Activated naive CD8-positive, alpha-beta T cell treated with anti-CD3 and anti-CD28 coated beads, Interleukin-2, amount 50 U/mL, for 16 hours (primary cell): ENCODE results near the gene ZMYND8.
A peak's percentile ranks its signal among the peaks of the same experiment; 100 is the strongest.
"Not testable (repeated sequence)": the region's sequence is repeated elsewhere in the genome, so short reads cannot be mapped to it uniquely, and the experiment has no call there.

Experiments
- DNase-seq: peaks from one replicate; pipeline ENCODE4 v3.0.0-alpha.2; 2020; ENCODE audit warnings: low read depth, low spot score

The ZMYND8 gene

GRCh38 chr20:47225458-47225857 lies 131.0 kb downstream of the ZMYND8 start:
- no peak for DNase-seq

- DNase-seq, result no peak
These were observed 131.6 kb downstream of the ZMYND8 start for GRCh38 chr20:47224857-47225256.

DNA sequence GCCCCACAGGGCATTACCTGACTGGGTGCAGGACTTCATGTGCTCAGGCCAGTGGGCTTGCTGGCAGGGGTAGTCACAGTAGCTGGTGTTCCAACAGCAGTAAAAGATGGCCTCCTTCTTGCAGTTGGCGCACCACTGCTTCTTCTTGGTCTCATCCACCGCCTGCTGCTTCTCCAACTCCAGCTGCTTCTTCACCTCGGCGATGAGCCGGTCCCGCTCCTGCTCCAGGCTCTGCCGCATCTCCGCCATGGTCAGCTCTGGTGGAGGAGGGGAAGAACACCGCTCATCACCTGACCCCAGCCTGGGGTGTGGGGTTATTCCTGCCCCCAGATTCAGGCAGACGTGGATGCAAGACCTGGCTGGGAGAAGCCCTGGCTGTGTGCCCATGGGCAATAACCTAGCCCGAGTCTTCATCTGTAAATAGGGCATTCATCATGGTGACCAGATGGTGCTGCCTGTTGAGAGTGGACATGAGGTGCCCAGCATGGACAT lies 132.2 kb downstream of the ZMYND8 start:
- no peak for DNase-seq

GRCh38 chr20:47223896-47224295 lies 132.6 kb downstream of the ZMYND8 start:
- no peak for DNase-seq

DNA sequence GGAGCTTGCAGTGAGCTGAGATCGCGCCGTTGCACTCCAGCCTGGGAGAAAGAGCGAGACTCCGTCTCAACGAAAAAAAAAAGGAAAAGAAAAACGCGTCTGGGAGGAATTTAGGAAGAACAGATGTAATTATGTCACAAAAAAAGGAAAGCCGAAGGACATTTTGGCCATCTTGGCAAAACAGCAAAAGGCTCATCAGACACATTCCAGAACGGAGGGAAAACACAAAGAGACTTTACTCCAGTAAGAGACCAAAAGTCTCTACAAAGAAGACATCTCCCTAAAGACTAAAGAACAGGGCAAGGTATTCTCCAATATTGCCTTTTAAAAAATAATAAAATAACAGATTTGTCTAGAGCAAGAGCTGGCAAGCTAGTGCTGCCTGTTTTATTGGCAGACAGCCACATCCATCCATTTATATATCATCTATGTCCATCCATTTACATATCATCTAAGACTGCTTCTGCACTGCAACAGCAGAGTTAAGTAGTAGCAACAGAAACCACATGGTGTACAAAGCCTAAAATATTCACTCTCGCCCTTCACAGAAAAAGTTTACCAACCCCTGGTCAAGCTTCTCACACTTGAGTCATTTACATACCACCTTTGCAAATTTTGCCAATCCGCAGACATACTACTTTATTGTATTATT lies 133.9 kb downstream of the ZMYND8 start:
- DNase-seq, result no peak

GRCh38 chr20:47221036-47221625 lies 135.4 kb downstream of the ZMYND8 start:
- no peak for DNase-seq

DNA sequence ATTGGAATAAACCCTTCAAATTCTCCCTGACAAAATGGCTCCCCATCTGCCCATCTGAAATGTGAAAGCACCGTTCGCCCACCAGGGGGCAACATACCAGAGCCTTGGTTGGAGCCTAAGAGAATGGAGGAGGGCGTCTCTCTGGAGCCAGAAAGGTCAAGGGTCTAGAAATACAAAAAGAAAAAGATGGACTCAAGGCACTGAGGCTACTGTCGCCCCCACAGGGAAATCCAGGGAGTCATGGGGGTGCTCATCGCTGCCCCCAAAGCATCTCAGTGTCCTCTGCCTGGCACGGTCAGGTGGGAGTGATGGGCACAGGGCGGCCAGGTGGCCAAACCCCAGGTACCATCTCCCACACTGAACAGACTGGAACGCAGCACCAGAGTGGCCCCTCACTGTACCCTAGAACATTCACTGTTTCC lies 136.3 kb downstream of the ZMYND8 start:
- peak; percentile 23 for DNase-seq

- no peak for DNase-seq
These were observed 138.7 kb downstream of the ZMYND8 start for GRCh38 chr20:47217482-47218446.

GRCh38 chr20:47216819-47217410 lies 139.6 kb downstream of the ZMYND8 start:
- no peak for DNase-seq

DNA sequence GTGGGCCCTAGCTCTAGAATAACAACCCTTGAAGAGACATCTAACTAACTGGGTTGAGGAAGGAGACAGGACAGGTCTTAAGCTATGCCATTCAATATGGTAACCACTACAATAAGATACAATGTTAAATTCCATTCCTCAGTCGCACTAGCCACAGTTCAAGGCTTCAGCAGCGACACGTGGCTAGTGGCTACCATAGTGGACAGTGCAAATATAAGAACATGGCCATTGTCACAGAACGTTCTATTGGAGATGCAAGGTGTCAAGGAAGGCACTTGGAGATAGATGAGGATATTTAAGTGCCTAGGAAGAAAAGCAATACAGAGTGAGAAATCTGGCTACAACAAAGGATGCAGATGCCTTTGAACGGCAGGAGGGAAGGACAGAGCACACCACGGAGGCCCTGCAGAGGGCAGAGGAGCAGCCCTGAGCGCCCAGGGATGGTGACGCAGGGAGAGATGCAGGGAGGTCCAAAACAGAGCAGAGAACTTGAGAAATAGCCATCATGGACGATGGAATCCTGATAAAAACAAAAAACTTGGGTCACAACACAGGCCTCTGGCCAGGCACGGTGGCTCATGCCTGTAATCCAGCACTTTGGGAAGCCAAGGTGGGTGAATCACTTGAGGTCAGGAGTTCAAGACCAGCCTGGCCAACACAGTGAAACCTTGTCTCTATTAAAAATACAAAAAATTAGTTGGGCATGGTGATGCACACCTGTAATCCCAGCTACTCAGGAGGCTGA lies 140.7 kb downstream of the ZMYND8 start:
- DNase-seq, result no peak

DNA sequence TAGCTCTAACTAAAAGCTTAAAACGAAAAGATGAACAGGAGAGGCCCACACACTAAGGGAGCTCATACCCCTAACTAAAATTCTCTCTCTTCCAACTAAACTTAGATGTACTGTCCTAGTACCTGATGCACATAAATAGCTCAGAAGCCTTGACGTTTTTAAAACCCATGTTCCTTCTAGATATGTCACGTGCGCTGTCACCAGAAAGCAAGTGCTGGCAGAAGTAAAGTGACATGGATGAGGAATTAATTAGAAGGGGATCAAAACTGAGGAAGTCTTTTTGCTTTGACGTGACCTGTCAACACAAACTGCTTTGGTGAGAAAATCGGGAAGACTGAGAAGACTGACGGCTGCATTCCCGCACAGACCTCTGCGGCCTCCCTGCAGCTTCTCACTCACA lies 142.5 kb downstream of the ZMYND8 start:
- DNase-seq, result no peak

- no peak for DNase-seq
These were observed 143.8 kb downstream of the ZMYND8 start for GRCh38 chr20:47212606-47213207.

GRCh38 chr20:47211036-47211435 lies 145.5 kb downstream of the ZMYND8 start:
- DNase-seq, result no peak

GRCh38 chr20:47210470-47210869 lies 146.0 kb downstream of the ZMYND8 start:
- no peak for DNase-seq

DNA sequence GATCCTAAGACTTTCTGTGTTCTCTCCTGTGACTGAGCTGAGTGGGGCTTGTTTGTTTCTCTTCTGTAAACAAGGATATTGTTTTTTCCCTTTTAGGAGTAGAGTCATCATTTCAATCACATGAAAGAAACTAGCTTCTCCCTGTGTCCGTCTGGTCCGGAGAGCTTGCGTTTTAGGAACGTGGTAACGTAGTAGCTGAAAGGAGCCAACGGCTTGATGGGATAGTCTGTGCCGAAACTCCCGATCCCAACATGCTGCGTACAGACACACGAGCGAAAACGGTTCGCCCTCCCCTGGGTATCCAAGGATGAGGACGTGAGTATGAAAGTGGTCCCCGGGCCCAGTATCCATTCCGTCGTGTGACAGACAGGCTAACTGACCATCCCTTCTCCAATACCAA lies 146.5 kb downstream of the ZMYND8 start:
- no peak for DNase-seq

GRCh38 chr20:47208534-47209174 lies 147.8 kb downstream of the ZMYND8 start:
- no peak for DNase-seq

DNA sequence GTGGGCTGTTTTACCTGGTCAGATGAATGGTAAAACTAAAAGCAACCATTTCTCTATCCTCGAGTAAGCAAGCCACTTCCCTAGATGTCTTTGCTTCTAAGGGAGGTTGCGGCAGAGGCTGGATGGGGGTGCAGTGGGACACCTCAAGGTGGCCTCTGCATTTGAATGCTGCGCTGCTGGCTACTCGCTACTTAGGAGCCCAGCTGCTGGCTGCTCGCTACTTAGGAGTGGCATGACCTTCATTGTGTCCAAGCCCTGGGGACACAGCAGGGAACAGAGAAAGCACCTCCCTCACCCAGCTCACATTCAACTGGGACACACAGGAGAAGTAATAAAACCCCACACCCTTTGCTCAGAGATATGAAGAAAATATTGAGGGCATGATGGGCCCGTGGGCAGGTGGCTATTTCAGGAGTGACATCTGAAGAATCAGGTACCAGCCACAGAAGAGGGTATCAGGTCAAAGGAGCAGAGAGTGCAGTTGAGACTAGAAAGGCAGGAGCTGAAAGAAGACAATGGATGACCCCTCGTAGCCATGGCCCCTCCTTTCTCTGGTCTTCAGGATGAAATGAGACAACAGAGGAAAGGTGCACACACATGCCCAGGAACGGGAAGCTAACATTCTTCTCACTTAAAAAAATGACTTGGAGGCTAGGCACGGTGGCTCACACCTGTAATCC lies 149.4 kb downstream of the ZMYND8 start:
- DNase-seq, result no peak

- not testable (repeated sequence) for DNase-seq
These were observed 149.9 kb downstream of the ZMYND8 start for GRCh38 chr20:47206552-47206951.

- DNase-seq, result no peak
These were observed 150.8 kb downstream of the ZMYND8 start for GRCh38 chr20:47205577-47206123.

DNA sequence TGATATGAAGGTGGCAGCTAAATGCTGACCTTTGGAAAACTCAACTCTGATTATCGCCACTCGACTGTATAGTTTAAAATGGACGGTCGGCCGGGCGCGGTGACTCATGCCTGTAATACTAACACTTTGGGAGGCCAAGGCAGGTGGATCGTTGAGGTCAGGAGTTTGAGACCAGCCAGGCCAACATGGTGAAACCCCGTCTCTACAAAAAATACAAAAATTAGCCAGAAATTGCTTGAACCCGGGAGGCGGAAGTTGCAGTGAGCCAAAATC lies 151.7 kb downstream of the ZMYND8 start:
- DNase-seq, result not testable (repeated sequence)
